ENCODE measurements around the gene PRKD1.

Gene PRKD1

DNA sequence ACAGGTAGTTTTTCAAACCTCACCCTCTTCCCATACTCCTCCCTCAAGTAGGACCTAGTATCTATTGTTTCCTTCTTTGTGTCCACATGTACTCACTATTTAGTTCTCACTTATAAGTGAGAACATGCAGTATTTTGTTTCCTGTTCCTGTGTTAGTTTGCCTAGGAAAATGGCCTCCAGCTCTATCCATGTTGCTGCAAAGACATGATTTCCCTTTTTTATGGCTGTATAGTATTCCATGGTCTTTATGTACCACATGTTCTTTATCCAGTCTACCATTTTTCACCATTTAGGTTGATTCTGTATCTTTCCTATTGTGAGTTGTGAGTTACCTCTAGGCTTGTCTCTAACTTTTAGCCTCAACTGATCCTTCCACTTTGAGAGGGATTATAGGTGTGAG, 310.7 kb downstream of the PRKD1 start:
- Histone ChIP-seq H2AFZ (ENCODE audit: low read depth, low read length) (no peak overlapping the region), H3K9me3 (ENCODE audit: insufficient read depth, low read length, severe bottlenecking) (no peaks in the 10 kb centered on the region), H3K4me2 (ENCODE audit: insufficient read depth, low read length) (no peak overlapping the region), H3K9ac (ENCODE audit: low read depth, low read length) (no peak overlapping the region), H3K4me1 (ENCODE audit: insufficient read depth, low read length) (no peaks in the 10 kb centered on the region), H3K36me3 (ENCODE audit: insufficient read depth, low read length) (no peaks in the 10 kb centered on the region), H3K79me2 (ENCODE audit: insufficient read depth, low read length) (no peaks in the 10 kb centered on the region), H3K27ac (ENCODE audit: low read length) (no peak overlapping the region), H3K4me3 (ENCODE audit: low read depth in 1 of 2, low read length in 2 of 2) (no peak overlapping the region), H3K27me3 (ENCODE audit: insufficient read depth, low read length, poor library complexity) (no peaks in the 10 kb centered on the region), H4K20me1 (ENCODE audit: insufficient read depth, low read length) (no peaks in the 10 kb centered on the region)
- ATAC-seq (ENCODE audit: insufficient read depth, low read depth) (no peak), DNase-seq (no peak)
- TF ChIP-seq, protein P1, sequence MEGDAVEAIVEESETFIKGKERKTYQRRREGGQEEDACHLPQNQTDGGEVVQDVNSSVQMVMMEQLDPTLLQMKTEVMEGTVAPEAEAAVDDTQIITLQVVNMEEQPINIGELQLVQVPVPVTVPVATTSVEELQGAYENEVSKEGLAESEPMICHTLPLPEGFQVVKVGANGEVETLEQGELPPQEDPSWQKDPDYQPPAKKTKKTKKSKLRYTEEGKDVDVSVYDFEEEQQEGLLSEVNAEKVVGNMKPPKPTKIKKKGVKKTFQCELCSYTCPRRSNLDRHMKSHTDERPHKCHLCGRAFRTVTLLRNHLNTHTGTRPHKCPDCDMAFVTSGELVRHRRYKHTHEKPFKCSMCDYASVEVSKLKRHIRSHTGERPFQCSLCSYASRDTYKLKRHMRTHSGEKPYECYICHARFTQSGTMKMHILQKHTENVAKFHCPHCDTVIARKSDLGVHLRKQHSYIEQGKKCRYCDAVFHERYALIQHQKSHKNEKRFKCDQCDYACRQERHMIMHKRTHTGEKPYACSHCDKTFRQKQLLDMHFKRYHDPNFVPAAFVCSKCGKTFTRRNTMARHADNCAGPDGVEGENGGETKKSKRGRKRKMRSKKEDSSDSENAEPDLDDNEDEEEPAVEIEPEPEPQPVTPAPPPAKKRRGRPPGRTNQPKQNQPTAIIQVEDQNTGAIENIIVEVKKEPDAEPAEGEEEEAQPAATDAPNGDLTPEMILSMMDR (IDR thresholded peaks at IDR 0.05; ENCODE audit: borderline replicate concordance, extremely low read depth, low read length, poor library complexity, severe bottlenecking), result no peak
- TF ChIP-seq EZH2 (IDR thresholded peaks at IDR 0.05; ENCODE audit: borderline replicate concordance, low read depth, low read length, severe bottlenecking), result no peak

DNA sequence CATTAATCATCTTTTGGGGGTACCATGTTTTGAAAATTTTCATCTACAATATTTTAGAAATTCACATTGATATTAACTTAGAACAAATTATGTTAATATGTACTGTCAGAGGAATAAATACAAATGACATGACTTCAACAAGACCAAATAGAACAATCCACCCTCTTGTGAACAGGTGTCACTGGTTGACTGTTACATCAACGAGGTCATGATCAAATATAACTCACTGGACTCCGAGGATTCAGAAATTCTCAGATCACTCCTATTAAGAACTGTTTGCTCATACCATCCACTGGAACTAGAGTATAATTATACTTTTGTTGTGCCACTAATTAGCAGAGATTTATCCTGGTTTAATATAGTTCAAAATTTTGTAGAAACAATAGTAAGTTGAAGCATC, 318.8 kb downstream of the PRKD1 start:
- ATAC-seq (ENCODE audit: insufficient read depth, low read depth) (no peak), DNase-seq (no peak)
- Histone ChIP-seq H4K20me1 (ENCODE audit: insufficient read depth, low read length) (no peaks in the 10 kb centered on the region), H3K4me1 (ENCODE audit: insufficient read depth, low read length) (no peaks in the 10 kb centered on the region), H3K27ac (ENCODE audit: low read length) (no peak overlapping the region), H3K79me2 (ENCODE audit: insufficient read depth, low read length) (no peaks in the 10 kb centered on the region), H3K27me3 (ENCODE audit: insufficient read depth, low read length, poor library complexity) (no peaks in the 10 kb centered on the region), H3K4me3 (ENCODE audit: low read depth in 1 of 2, low read length in 2 of 2) (no peak overlapping the region), H3K9ac (ENCODE audit: low read depth, low read length) (no peak overlapping the region), H3K4me2 (ENCODE audit: insufficient read depth, low read length) (no peak overlapping the region), H3K9me3 (ENCODE audit: insufficient read depth, low read length, severe bottlenecking) (no peaks in the 10 kb centered on the region), H3K36me3 (ENCODE audit: insufficient read depth, low read length) (no peaks in the 10 kb centered on the region), H2AFZ (ENCODE audit: low read depth, low read length) (no peak overlapping the region)
- no peak for TF ChIP-seq EZH2 (IDR thresholded peaks at IDR 0.05; ENCODE audit: borderline replicate concordance, low read depth, low read length, severe bottlenecking)
- TF ChIP-seq, protein P1 (IDR thresholded peaks at IDR 0.05; ENCODE audit: borderline replicate concordance, extremely low read depth, low read length, poor library complexity, severe bottlenecking), result no peak

DNA sequence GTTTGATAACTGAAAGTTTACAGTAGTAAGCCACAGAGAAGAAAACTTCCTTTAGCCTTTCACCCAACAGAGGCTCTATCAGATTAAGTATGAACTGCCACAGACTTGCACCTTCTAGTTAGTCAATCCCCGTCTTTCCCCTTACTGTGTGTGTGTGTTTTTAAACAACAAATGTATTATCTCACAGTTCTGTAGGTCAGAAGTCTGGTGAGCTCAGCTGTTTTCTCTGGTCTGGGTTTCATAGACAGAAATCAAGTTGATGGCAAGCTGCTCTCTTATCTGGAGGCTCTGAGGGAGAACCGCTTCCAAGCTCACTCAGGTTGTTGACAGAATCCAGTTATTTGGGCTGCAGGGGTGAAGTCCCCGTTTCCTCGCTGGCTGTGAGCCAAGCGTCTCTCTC, 320.5 kb downstream of the PRKD1 start:
- Histone ChIP-seq H2AFZ (ENCODE audit: low read depth, low read length) (no peak overlapping the region), H3K9ac (ENCODE audit: low read depth, low read length) (no peak overlapping the region), H4K20me1 (ENCODE audit: insufficient read depth, low read length) (no peaks in the 10 kb centered on the region), H3K36me3 (ENCODE audit: insufficient read depth, low read length) (no peaks in the 10 kb centered on the region), H3K27me3 (ENCODE audit: insufficient read depth, low read length, poor library complexity) (no peaks in the 10 kb centered on the region), H3K4me1 (ENCODE audit: insufficient read depth, low read length) (no peaks in the 10 kb centered on the region), H3K79me2 (ENCODE audit: insufficient read depth, low read length) (no peaks in the 10 kb centered on the region), H3K4me3 (ENCODE audit: low read depth in 1 of 2, low read length in 2 of 2) (no peak overlapping the region), H3K27ac (ENCODE audit: low read length) (no peak overlapping the region), H3K9me3 (ENCODE audit: insufficient read depth, low read length, severe bottlenecking) (no peaks in the 10 kb centered on the region), H3K4me2 (ENCODE audit: insufficient read depth, low read length) (no peak overlapping the region)
- no peak for ATAC-seq (ENCODE audit: insufficient read depth, low read depth)
- TF ChIP-seq, protein P1 (IDR thresholded peaks at IDR 0.05; ENCODE audit: borderline replicate concordance, extremely low read depth, low read length, poor library complexity, severe bottlenecking), result no peak
- no peak for TF ChIP-seq EZH2 (IDR thresholded peaks at IDR 0.05; ENCODE audit: borderline replicate concordance, low read depth, low read length, severe bottlenecking)
- DNase-seq, result no peak

DNA sequence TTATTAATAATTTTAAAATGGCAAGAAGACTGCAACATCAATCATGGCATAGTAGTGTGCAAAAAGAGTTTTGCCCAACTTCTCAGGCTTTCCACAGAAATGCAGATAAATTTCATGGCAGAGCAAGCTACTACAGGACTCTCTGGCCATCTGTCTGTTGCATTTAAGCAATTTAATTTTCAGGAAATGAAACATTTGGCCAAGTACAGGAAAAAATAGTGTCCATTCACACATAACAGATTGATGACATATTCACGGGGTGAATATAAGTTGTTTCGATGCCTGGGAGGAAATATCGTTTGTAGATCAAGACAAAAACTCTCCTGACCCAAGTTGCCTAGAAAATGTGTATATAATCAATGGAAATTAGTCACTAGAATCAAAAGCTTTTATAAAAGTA, 324.0 kb downstream of the PRKD1 start:
- Histone ChIP-seq H3K27ac (ENCODE audit: low read length) (no peak overlapping the region), H2AFZ (ENCODE audit: low read depth, low read length) (no peak overlapping the region), H3K9me3 (ENCODE audit: insufficient read depth, low read length, severe bottlenecking) (no peaks in the 10 kb centered on the region), H3K36me3 (ENCODE audit: insufficient read depth, low read length) (no peaks in the 10 kb centered on the region), H3K9ac (ENCODE audit: low read depth, low read length) (no peak overlapping the region), H4K20me1 (ENCODE audit: insufficient read depth, low read length) (no peaks in the 10 kb centered on the region), H3K4me1 (ENCODE audit: insufficient read depth, low read length) (no peaks in the 10 kb centered on the region), H3K79me2 (ENCODE audit: insufficient read depth, low read length) (no peaks in the 10 kb centered on the region), H3K27me3 (ENCODE audit: insufficient read depth, low read length, poor library complexity) (no peaks in the 10 kb centered on the region), H3K4me2 (ENCODE audit: insufficient read depth, low read length) (no peak overlapping the region), H3K4me3 (ENCODE audit: low read depth in 1 of 2, low read length in 2 of 2) (no peak overlapping the region)
- TF ChIP-seq EZH2 (IDR thresholded peaks at IDR 0.05; ENCODE audit: borderline replicate concordance, low read depth, low read length, severe bottlenecking), result no peak
- TF ChIP-seq, protein P1 (IDR thresholded peaks at IDR 0.05; ENCODE audit: borderline replicate concordance, extremely low read depth, low read length, poor library complexity, severe bottlenecking), result no peak
- DNase-seq (no peak), ATAC-seq (ENCODE audit: insufficient read depth, low read depth) (no peak)

Measured in DND-41 (cell line).